ENCODE measurements around the gene ESRRB.

ESRRB gene

GRCh38 chr14:76343386-76343785 is 32.6 kb upstream of the ESRRB start:
- no peak for TF ChIP-seq CTCF (IDR thresholded peaks at IDR 0.05; ENCODE audit: low read depth, low read length, missing control alignments)
- DNase-seq (ENCODE audit: low read depth) = no peak
- H3K4me3 ChIP-seq (ENCODE audit: low read depth, low read length) = no peak overlapping the region

GRCh38 chr14:76346391-76347160 is 29.4 kb upstream of the ESRRB start:
- DNase-seq (ENCODE audit: low read depth) = no peak
- no peak for TF ChIP-seq CTCF (IDR thresholded peaks at IDR 0.05; ENCODE audit: low read depth, low read length, missing control alignments)

GRCh38 chr14:76348898-76349297 is 27.0 kb upstream of the ESRRB start:
- H3K4me3 ChIP-seq (ENCODE audit: low read depth, low read length) = no peak overlapping the region
- DNase-seq (ENCODE audit: low read depth) = no peak
- no peak for TF ChIP-seq CTCF (IDR thresholded peaks at IDR 0.05; ENCODE audit: low read depth, low read length, missing control alignments)

More at GRCh38 chr14:76346391-76347160, 29.4 kb upstream of the ESRRB start:
- no peak overlapping the region for H3K4me3 ChIP-seq (ENCODE audit: low read depth, low read length)

- TF ChIP-seq CTCF (IDR thresholded peaks at IDR 0.05; ENCODE audit: low read depth, low read length, missing control alignments) = no peak
- H3K4me3 ChIP-seq (ENCODE audit: low read depth, low read length) = no peak overlapping the region
- DNase-seq (ENCODE audit: low read depth) = no peak
Measured at GRCh38 chr14:76349993-76350392, 25.9 kb upstream of the ESRRB start.

GRCh38 chr14:76350671-76351070 is 25.3 kb upstream of the ESRRB start:
- no peak overlapping the region for H3K4me3 ChIP-seq (ENCODE audit: low read depth, low read length)
- TF ChIP-seq CTCF (IDR thresholded peaks at IDR 0.05; ENCODE audit: low read depth, low read length, missing control alignments) = no peak
- no peak for DNase-seq (ENCODE audit: low read depth)

- no peak for TF ChIP-seq CTCF (IDR thresholded peaks at IDR 0.05; ENCODE audit: low read depth, low read length, missing control alignments)
- no peak for DNase-seq (ENCODE audit: low read depth)
- H3K4me3 ChIP-seq (ENCODE audit: low read depth, low read length) = no peak overlapping the region
Measured at GRCh38 chr14:76351941-76352340, 24.0 kb upstream of the ESRRB start.

Data from GM12864 (cell line).